ENCODE data around the gene PACRG.

- TF ChIP-seq POLR2A (IDR thresholded peaks at IDR 0.05; ENCODE audit: low read depth, low read length) (no peak), TAF1 (IDR thresholded peaks at IDR 0.05; ENCODE audit: borderline replicate concordance, low read depth, low read length) (no peak), POLR2AphosphoS5 (IDR thresholded peaks at IDR 0.05; ENCODE audit: low read depth, low read length) (no peak)
Observed at GRCh38 chr6:163327165-163327880, 599.5 kb downstream of the PACRG start.

All from GM12892 (cell line).